Measurements from ENCODE around the gene EML3. TPM values are rescaled to one million over a fixed set of nuclear protein-coding genes. Genes with fewer than 3 reads are reported as not detected.

EML3 gene
- total and polyA plus RNA-seq, 2 of the 13 experiments (the other 11 are each of a cell fraction or from before 2014, with no cell fraction given): 10.6 to 12.3 TPM

GRCh38 chr11:62560566-62561103 lies 51.9 kb downstream of the EML3 start (continued):
- TF ChIP-seq TRAFD1 (CRISPR knock-in tag; IDR thresholded peaks at IDR 0.05; ENCODE audit: borderline replicate concordance) (no peak), PHF5A (CRISPR knock-in tag; IDR thresholded peaks at IDR 0.05; ENCODE audit: low read depth, unreplicated experiment) (peak; percentile 45), MBNL3 (CRISPR knock-in tag; conservative IDR thresholded peaks at IDR 0.05) (no peak), SPEN (CRISPR knock-in tag; IDR thresholded peaks at IDR 0.05; ENCODE audit: low read depth) (peak; percentile 56), IKZF5 (CRISPR knock-in tag; IDR thresholded peaks at IDR 0.05) (0 out of 2 replicates have a peak, but pooled peaks have one; percentile 43), THRA (CRISPR knock-in tag; IDR thresholded peaks at IDR 0.05; ENCODE audit: borderline replicate concordance) (0 out of 2 replicates have a peak, but pooled peaks have one; percentile 9), RAD21 (CRISPR knock-in tag; IDR thresholded peaks at IDR 0.05) (peak; percentile 95), PPARG (CRISPR knock-in tag; conservative IDR thresholded peaks at IDR 0.05) (0 out of 2 replicates have a peak, but pooled peaks have one; percentile 12), SAP130 (CRISPR knock-in tag; IDR thresholded peaks at IDR 0.05; ENCODE audit: low read depth) (peak; percentile 72), NFE2L1 (CRISPR knock-in tag; IDR thresholded peaks at IDR 0.05; ENCODE audit: borderline replicate concordance) (no peak), SMARCE1 (IDR thresholded peaks at IDR 0.05; ENCODE audit: borderline replicate concordance) (no peak), ZNF547 (CRISPR knock-in tag; IDR thresholded peaks at IDR 0.05) (0 out of 2 replicates have a peak, but pooled peaks have one; percentile 42), JUND (CRISPR knock-in tag; IDR thresholded peaks at IDR 0.05) (no peak), KAT8 (CRISPR knock-in tag; IDR thresholded peaks at IDR 0.05) (0 out of 2 replicates have a peak, but pooled peaks have one; percentile 30), KMT2B (CRISPR knock-in tag; IDR thresholded peaks at IDR 0.05) (0 out of 2 replicates have a peak, but pooled peaks have one; percentile 27), MTERF4 (CRISPR knock-in tag; IDR thresholded peaks at IDR 0.05) (0 out of 2 replicates have a peak, but pooled peaks have one; percentile 25), MED1 (CRISPR knock-in tag; IDR thresholded peaks at IDR 0.05) (peak; percentile 61; the same call in 1 of the 2 replicates), TFDP1 (CRISPR knock-in tag; IDR thresholded peaks at IDR 0.05; ENCODE audit: borderline replicate concordance) (no peak), FOXK1 (CRISPR knock-in tag; IDR thresholded peaks at IDR 0.05; ENCODE audit: borderline replicate concordance, low read depth) (peak; percentile 32; the same call in 1 of the 2 replicates), AGO2 (optimal IDR thresholded peaks at IDR 0.05; ENCODE audit: low read depth, low read length) (no peak), ZBTB43 (CRISPR knock-in tag; conservative IDR thresholded peaks at IDR 0.05) (no peak), ZNF333 (CRISPR knock-in tag; IDR thresholded peaks at IDR 0.05; ENCODE audit: borderline replicate concordance) (no peak)

Measured in HepG2 (cell line).